ENCODE results near the gene MACROD1.

DNA sequence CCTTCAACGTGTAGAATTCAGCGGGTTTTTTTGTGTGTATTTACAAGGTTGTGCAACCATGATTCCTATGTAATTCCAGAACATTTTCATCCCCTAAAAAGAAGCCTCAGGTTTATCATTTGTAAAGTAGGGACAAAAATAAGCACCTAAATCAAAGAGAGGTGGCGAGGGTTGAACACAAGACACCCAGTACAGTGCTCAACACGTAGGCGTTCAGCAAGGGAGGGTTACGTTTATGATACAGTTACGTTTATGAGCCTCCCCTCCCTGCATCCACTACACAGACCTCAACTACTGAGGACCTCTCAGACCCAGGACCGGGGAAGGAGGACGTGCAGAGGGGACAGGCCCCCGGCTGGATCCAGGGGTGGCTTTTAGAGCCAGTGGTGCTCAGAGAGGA is 85.5 kb downstream of the MACROD1 start:
- TF ChIP-seq, protein P1, sequence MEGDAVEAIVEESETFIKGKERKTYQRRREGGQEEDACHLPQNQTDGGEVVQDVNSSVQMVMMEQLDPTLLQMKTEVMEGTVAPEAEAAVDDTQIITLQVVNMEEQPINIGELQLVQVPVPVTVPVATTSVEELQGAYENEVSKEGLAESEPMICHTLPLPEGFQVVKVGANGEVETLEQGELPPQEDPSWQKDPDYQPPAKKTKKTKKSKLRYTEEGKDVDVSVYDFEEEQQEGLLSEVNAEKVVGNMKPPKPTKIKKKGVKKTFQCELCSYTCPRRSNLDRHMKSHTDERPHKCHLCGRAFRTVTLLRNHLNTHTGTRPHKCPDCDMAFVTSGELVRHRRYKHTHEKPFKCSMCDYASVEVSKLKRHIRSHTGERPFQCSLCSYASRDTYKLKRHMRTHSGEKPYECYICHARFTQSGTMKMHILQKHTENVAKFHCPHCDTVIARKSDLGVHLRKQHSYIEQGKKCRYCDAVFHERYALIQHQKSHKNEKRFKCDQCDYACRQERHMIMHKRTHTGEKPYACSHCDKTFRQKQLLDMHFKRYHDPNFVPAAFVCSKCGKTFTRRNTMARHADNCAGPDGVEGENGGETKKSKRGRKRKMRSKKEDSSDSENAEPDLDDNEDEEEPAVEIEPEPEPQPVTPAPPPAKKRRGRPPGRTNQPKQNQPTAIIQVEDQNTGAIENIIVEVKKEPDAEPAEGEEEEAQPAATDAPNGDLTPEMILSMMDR (IDR thresholded peaks at IDR 0.05; ENCODE audit: extremely low read depth in 1 of 2, insufficient read depth in 1 of 2, low read depth in 1 of 2, low read length in 2 of 2) = no peak
- TF ChIP-seq EZH2 (IDR thresholded peaks at IDR 0.05; ENCODE audit: borderline replicate concordance, low read depth, low read length, severe bottlenecking) (no peak), POLR2A (IDR thresholded peaks at IDR 0.05; ENCODE audit: low read depth, low read length) (no peak), POLR2AphosphoS5 (IDR thresholded peaks at IDR 0.05; ENCODE audit: insufficient read depth, low read depth, low read length) (no peak)
- TF ChIP-seq, protein P2, sequence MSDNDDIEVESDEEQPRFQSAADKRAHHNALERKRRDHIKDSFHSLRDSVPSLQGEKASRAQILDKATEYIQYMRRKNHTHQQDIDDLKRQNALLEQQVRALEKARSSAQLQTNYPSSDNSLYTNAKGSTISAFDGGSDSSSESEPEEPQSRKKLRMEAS (IDR thresholded peaks at IDR 0.05; ENCODE audit: insufficient read depth, insufficient read length) = no peak

All from endothelial cell of umbilical vein (primary cell).